NCI-H1105 (cell line): ENCODE results near the gene THADA.
"Not testable (repeated sequence)": the region's sequence is repeated elsewhere in the genome, so short reads cannot be mapped to it uniquely, and the experiment has no call there.

Experiments
- DNase-seq: peaks from one replicate; lab custom pipeline; 2025; lab: John Stamatoyannopoulos, UW

Gene THADA

GRCh38 chr2:43410055-43410604, 185.7 kb downstream of the THADA start:
- DNase-seq, result no peak

- DNase-seq, result no peak
These were observed 187.3 kb downstream of the THADA start for GRCh38 chr2:43408407-43409160.

GRCh38 chr2:43407935-43408334, 187.9 kb downstream of the THADA start:
- DNase-seq, result no peak

GRCh38 chr2:43406651-43407279, 189.1 kb downstream of the THADA start:
- DNase-seq, result no peak

- no peak for DNase-seq
These were observed 190.0 kb downstream of the THADA start for GRCh38 chr2:43405829-43406228.

- DNase-seq, result no peak
These were observed 193.3 kb downstream of the THADA start for GRCh38 chr2:43402452-43402937.

GRCh38 chr2:43402002-43402401, 193.8 kb downstream of the THADA start:
- no peak for DNase-seq

GRCh38 chr2:43400508-43400907, 195.3 kb downstream of the THADA start:
- DNase-seq, result no peak

- peak; percentile 75 for DNase-seq
These were observed 196.1 kb downstream of the THADA start for GRCh38 chr2:43399515-43400264.

GRCh38 chr2:43399098-43399497, 196.7 kb downstream of the THADA start:
- DNase-seq, result no peak

- DNase-seq, result no peak
These were observed 198.0 kb downstream of the THADA start for GRCh38 chr2:43397821-43398220.

- DNase-seq, result no peak
These were observed 198.4 kb downstream of the THADA start for GRCh38 chr2:43397411-43397810.

GRCh38 chr2:43396344-43396743, 199.5 kb downstream of the THADA start:
- DNase-seq, result not testable (repeated sequence)

- DNase-seq, result no peak
These were observed 201.9 kb downstream of the THADA start for GRCh38 chr2:43393918-43394317.

GRCh38 chr2:43391878-43392215, 204.0 kb downstream of the THADA start:
- DNase-seq, result no peak

- DNase-seq, result no peak
These were observed 204.5 kb downstream of the THADA start for GRCh38 chr2:43391201-43391877.

- no peak for DNase-seq
These were observed 206.0 kb downstream of the THADA start for GRCh38 chr2:43389581-43390466.

- no peak for DNase-seq
These were observed 207.5 kb downstream of the THADA start for GRCh38 chr2:43388371-43388770.

- no peak for DNase-seq
These were observed 208.5 kb downstream of the THADA start for GRCh38 chr2:43387092-43388062.

GRCh38 chr2:43386679-43387078, 209.2 kb downstream of the THADA start:
- DNase-seq, result not testable (repeated sequence)
